IMR-90 (cell line): ENCODE measurements around the gene CROCC. TPM values are rescaled to one million over a fixed set of nuclear protein-coding genes. Genes with fewer than 3 reads are reported as not detected.
"Not testable (repeated sequence)": the region's sequence is repeated elsewhere in the genome, so short reads cannot be mapped to it uniquely, and the experiment has no call there.

ENCODE experiments used
- ATAC-seq: fragments of 200-7000 bp; cut with Tn5 transposase; 2 replicates; pipeline ENCODE4 v1.9.1; 2020; ENCODE audit warnings: low read depth, mild to moderate bottlenecking, moderate library complexity
- BruUV-seq: library from RNA; stranded (reverse); fragments of 400-500 nt; replicated peaks from 2 replicates; lab custom pipeline; 2021; lab: Mats Ljungman, UMichigan
- CTCF ChIA-PET: fragments of 300-600 bp; formaldehyde crosslinking; extraction: SDS; loops from one replicate; lab custom pipeline; 2021; ENCODE audit warnings: antibody characterized with exemption; lab: Yijun Ruan, JAX
- POLR2A ChIA-PET: fragments of 300-600 bp; sonication (Branson Sonifier 250); formaldehyde crosslinking; loops from one replicate; lab custom pipeline; 2022; ENCODE audit warnings: antibody characterized with exemption; ENCODE audit not compliant: unreplicated experiment; lab: Charles Lee
- DNase-seq: peaks from one replicate; pipeline ENCODE4 v3.0.0; 2013
- H2AFZ ChIP-seq: replicated peaks from 2 replicates; pipeline ENCODE3; 2013; ENCODE audit warnings: low read length, mild to moderate bottlenecking; ENCODE audit not compliant: poor library complexity
- H2AK5ac ChIP-seq: 2 replicates; pipeline ENCODE4 v1.6.1; 2013; ENCODE audit warnings: low read depth, low read length, inconsistent platforms
- H2AK9ac ChIP-seq: replicated peaks from 2 replicates; pipeline ENCODE3; 2013; ENCODE audit warnings: mild to moderate bottlenecking, low read depth, low read length, moderate library complexity; ENCODE audit not compliant: poor library complexity
- H2BK120ac ChIP-seq: 2 replicates; pipeline ENCODE4 v1.6.1; 2013; ENCODE audit warnings: low read depth, low read length, inconsistent platforms
- H2BK15ac ChIP-seq: 3 replicates; pipeline ENCODE4 v1.6.1; 2013; ENCODE audit warnings: low read depth, low read length, inconsistent platforms
- H2BK20ac ChIP-seq: 2 replicates; pipeline ENCODE4 v1.6.1; 2013; ENCODE audit warnings: low read depth, mild to moderate bottlenecking, inconsistent platforms, low read length, moderate library complexity
- H2BK5ac ChIP-seq: 2 replicates; pipeline ENCODE4 v1.6.1; 2013; ENCODE audit warnings: mild to moderate bottlenecking, low read depth, low read length, inconsistent platforms; ENCODE audit not compliant: poor library complexity, severe bottlenecking
- H3K14ac ChIP-seq: replicated peaks from 2 replicates; pipeline ENCODE4 v1.6.1; 2013; ENCODE audit warnings: low read depth, low read length, inconsistent platforms
- H3K18ac ChIP-seq: 2 replicates; pipeline ENCODE4 v1.6.1; 2013; ENCODE audit warnings: low read depth, low read length, control low read depth
- H3K23ac ChIP-seq: 2 replicates; pipeline ENCODE4 v1.6.1; 2013; ENCODE audit warnings: low read depth, low read length, inconsistent platforms
- H3K27ac ChIP-seq: 2 replicates; pipeline ENCODE4 v1.5.1; 2013; ENCODE audit warnings: mild to moderate bottlenecking, control low read depth, low read length; ENCODE audit not compliant: insufficient read depth
- H3K27me3 ChIP-seq: 2 replicates; pipeline ENCODE4 v1.6.1; 2013; ENCODE audit warnings: low read length; ENCODE audit not compliant: control insufficient read depth, insufficient read depth
- H3K36me3 ChIP-seq: 2 replicates; pipeline ENCODE4 v1.6.1; 2013; ENCODE audit warnings: low read length, mixed read lengths; ENCODE audit not compliant: control insufficient read depth, insufficient read depth
- H3K4ac ChIP-seq: 2 replicates; pipeline ENCODE4 v1.6.1; 2013; ENCODE audit warnings: low read depth, low read length, inconsistent platforms
- H3K4me1 ChIP-seq: 2 replicates; pipeline ENCODE4 v1.6.1; 2013; ENCODE audit warnings: low read length, mixed read lengths; ENCODE audit not compliant: control insufficient read depth, insufficient read depth
- H3K4me2 ChIP-seq: 2 replicates; pipeline ENCODE4 v1.6.1; 2013; ENCODE audit warnings: low read depth, mild to moderate bottlenecking, control low read depth, low read length, moderate library complexity
- H3K4me3 ChIP-seq: 2 replicates; pipeline ENCODE4 v1.5.1; 2013; ENCODE audit warnings: low read depth, mild to moderate bottlenecking, control low read depth, low read length, moderate library complexity; ENCODE audit not compliant: insufficient read depth
- H3K56ac ChIP-seq: 2 replicates; pipeline ENCODE4 v1.6.1; 2013; ENCODE audit warnings: low read length, inconsistent platforms; ENCODE audit not compliant: insufficient read depth; ENCODE audit errors: extremely low read depth
- H3K79me1 ChIP-seq, 2 experiments: 2 replicates each; pipeline ENCODE4 v1.6.1; 2013; ENCODE audit warnings: low read length in 2 of 2, inconsistent platforms in 1 of 2, low read depth in 1 of 2
- H3K9ac ChIP-seq: 2 replicates; pipeline ENCODE4 v1.6.1; 2013; ENCODE audit warnings: low read depth, low read length, control low read depth
- H3K9me1 ChIP-seq: 2 replicates; pipeline ENCODE4 v1.6.1; 2013; ENCODE audit warnings: low read length, inconsistent platforms; ENCODE audit not compliant: insufficient read depth
- H3K9me3 ChIP-seq: 2 replicates; pipeline ENCODE4 v1.6.1; 2013; ENCODE audit warnings: low read length; ENCODE audit not compliant: control insufficient read depth, insufficient read depth
- H4K20me1 ChIP-seq: 2 replicates; pipeline ENCODE4 v1.6.1; 2013; ENCODE audit warnings: low read length, inconsistent platforms; ENCODE audit not compliant: insufficient read depth
- H4K5ac ChIP-seq: 2 replicates; pipeline ENCODE4 v1.6.1; 2013; ENCODE audit warnings: mild to moderate bottlenecking, low read depth, low read length, control low read depth
- H4K8ac ChIP-seq, 2 experiments: 2 replicates each; pipeline ENCODE4 v1.6.1; 2013; ENCODE audit warnings: low read depth in 2 of 2, low read length in 2 of 2, control low read depth in 1 of 2, inconsistent platforms in 1 of 2
- H4K91ac ChIP-seq: 2 replicates; pipeline ENCODE4 v1.6.1; 2013; ENCODE audit warnings: low read depth, low read length, inconsistent platforms; ENCODE audit not compliant: insufficient read depth
- SMC3 ChIP-seq: fragments of 150-350 bp; IDR thresholded peaks from 2 replicates; pipeline ENCODE4 v1.6.1; 2016; ENCODE audit warnings: low read depth, mild to moderate bottlenecking, antibody characterized with exemption, low read length, moderate library complexity
- WGBS, 2 experiments: methylation state at CpG; one replicate each; pipeline versions ENCODE4 v1.1.5 to v1.1.7; 2013; ENCODE audit warnings: missing lambda C conversion rate in 2 of 2; ENCODE audit not compliant: insufficient read length in 1 of 2; ENCODE audit errors: extremely low coverage in 2 of 2; 5-methylcytosine and 5-hydroxymethylcytosine counted together
- dilution Hi-C: fragments of 300-500 bp; cut with HindIII; formaldehyde crosslinking; loops from one replicate; pipeline ENCODE4 v1.14.3; 2018; ENCODE audit warnings: low sequenced_read_pairs; ENCODE audit not compliant: unreplicated experiment
- in situ Hi-C: fragments of 300-500 bp; cut with MboI; formaldehyde crosslinking; loops from 3 replicates; pipeline ENCODE4 v1.14.3; 2019; ENCODE audit warnings: low sequenced_read_pairs, inconsistent platforms, mixed read lengths
- intact Hi-C: fragments of 100-400 bp; cut with micrococcal nuclease; formaldehyde crosslinking; loops from 2 replicates; pipeline ENCODE4 v1.10.0; 2022
- polyA plus RNA-seq, 3 experiments: library from polyadenylated mRNA; depleted of rRNA; stranded (reverse); fragments of >200 nt; gene quantifications; 2 replicates each; pipeline ENCODE4 v1.2.3, GENCODE V29; 2012; ENCODE audit warnings: low replicate concordance in 1 of 3
- total RNA-seq: library from RNA; depleted of rRNA; stranded (reverse); fragments of >200 nt; gene quantifications from 2 replicates; pipeline ENCODE4 v1.2.3, GENCODE V29; 2012
- TF ChIP-seq, protein P1 (sequence below): conservative IDR thresholded peaks from 2 replicates; pipeline ENCODE4 v1.5.1; 2012; ENCODE audit warnings: mild to moderate bottlenecking, low read depth, low read length, improper control_type of control experiment

Gene CROCC
- total and polyA plus RNA-seq, 2 of the 4 experiments (the other 2 are of a cell fraction), result 7.5 to 13.7 TPM

DNA sequence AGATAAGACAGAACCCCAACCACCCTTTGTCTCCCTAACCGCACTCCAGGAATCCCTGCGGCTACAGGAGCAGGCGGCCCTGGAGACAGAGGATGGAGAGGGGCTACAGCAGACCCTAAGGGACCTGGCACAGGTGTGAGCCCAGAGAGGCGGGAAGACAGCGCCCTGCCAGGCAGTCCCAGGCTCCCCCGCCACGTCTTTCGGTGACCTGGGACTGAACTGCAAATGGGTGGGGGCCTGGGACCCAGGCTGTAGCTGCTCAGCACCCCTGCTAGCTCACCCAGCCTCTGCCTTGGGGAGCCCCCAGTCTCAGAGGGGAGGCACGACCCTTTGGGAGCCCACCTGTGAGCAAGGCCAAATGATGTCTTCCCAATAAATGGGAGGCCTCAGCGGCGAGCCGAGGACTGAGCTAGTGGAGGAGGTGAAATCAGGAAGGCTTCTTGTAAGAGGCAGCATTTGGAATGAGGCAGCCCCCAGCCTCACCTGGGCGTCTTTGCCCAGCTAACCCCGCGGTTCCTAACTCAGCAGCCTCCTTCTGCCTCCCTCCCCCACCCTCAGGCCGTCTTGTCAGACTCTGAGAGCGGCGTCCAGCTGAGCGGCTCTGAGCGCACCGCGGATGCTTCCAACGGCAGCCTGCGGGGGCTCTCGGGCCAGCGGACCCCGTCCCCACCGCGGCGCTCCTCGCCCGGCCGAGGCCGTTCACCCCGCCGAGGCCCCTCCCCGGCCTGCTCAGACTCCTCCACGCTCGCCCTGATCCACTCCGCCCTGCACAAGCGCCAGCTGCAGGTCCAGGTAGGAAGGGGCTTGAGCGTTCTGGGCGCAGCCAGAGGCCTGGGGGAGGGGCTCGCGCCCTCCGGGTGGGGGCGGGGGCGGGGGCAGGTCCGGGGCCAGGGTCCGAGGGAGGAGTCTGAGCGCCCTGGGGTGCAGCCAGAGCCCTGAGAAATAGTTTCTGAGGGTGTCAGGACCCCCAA is 16.9 kb downstream of the CROCC start:
- Histone ChIP-seq H3K18ac (no peak overlapping the region), H2BK120ac (no peak overlapping the region), H3K27ac (no peak overlapping the region), H3K14ac (no peak overlapping the region), H2AK5ac (no peak overlapping the region), H2BK20ac (no peak overlapping the region), H2AFZ (peak overlapping the region; percentile 61), H4K91ac (no peak overlapping the region), H4K8ac (no peak overlapping the region), H4K20me1 (peaks cover 4% of the 10 kb centered on the region; the same call in 1 of the 2 replicates), H3K4me1 (no peaks in the 10 kb centered on the region), H3K9me3 (no peaks in the 10 kb centered on the region), H3K4ac (no peak overlapping the region), H2BK5ac (no peak overlapping the region), H3K9ac (no peak overlapping the region), H3K4me3 (no peak overlapping the region), H3K27me3 (no peaks in the 10 kb centered on the region), H3K36me3 (peaks cover 8% of the 10 kb centered on the region), H2AK9ac (peak overlapping the region; percentile 61), H3K56ac (no peak overlapping the region), H3K4me2 (no peak overlapping the region), H3K9me1 (peaks cover 4% of the 10 kb centered on the region), H2BK15ac (no peak overlapping the region), H4K5ac (no peak overlapping the region), H3K79me1 (no peaks in the 10 kb centered on the region), H3K23ac (no peak overlapping the region)
- CTCF ChIA-PET, result interaction anchor here (1.0 kb wide), 1 partner anchor 318 kb away, joined by 3 read pairs; no protein-coding TSS in a partner anchor
- DNase-seq, result no peak
- BruUV-seq, result no TSS peak
- 53% methylated on average over 40 of the region's 51 CpGs; no CpG with 5 or more reads in 1 of the 2 experiments for WGBS, 2 experiments
- ATAC-seq, result peak; percentile 32; the same call in 1 of the 2 replicates
- no peak for TF ChIP-seq SMC3
- TF ChIP-seq, protein P1, sequence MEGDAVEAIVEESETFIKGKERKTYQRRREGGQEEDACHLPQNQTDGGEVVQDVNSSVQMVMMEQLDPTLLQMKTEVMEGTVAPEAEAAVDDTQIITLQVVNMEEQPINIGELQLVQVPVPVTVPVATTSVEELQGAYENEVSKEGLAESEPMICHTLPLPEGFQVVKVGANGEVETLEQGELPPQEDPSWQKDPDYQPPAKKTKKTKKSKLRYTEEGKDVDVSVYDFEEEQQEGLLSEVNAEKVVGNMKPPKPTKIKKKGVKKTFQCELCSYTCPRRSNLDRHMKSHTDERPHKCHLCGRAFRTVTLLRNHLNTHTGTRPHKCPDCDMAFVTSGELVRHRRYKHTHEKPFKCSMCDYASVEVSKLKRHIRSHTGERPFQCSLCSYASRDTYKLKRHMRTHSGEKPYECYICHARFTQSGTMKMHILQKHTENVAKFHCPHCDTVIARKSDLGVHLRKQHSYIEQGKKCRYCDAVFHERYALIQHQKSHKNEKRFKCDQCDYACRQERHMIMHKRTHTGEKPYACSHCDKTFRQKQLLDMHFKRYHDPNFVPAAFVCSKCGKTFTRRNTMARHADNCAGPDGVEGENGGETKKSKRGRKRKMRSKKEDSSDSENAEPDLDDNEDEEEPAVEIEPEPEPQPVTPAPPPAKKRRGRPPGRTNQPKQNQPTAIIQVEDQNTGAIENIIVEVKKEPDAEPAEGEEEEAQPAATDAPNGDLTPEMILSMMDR, result no peak
- intact Hi-C loops, result no loop called here
- dilution Hi-C loops, result no loop called here
- in situ Hi-C loops, result no loop called here
- POLR2A ChIA-PET, result no interaction called here

DNA sequence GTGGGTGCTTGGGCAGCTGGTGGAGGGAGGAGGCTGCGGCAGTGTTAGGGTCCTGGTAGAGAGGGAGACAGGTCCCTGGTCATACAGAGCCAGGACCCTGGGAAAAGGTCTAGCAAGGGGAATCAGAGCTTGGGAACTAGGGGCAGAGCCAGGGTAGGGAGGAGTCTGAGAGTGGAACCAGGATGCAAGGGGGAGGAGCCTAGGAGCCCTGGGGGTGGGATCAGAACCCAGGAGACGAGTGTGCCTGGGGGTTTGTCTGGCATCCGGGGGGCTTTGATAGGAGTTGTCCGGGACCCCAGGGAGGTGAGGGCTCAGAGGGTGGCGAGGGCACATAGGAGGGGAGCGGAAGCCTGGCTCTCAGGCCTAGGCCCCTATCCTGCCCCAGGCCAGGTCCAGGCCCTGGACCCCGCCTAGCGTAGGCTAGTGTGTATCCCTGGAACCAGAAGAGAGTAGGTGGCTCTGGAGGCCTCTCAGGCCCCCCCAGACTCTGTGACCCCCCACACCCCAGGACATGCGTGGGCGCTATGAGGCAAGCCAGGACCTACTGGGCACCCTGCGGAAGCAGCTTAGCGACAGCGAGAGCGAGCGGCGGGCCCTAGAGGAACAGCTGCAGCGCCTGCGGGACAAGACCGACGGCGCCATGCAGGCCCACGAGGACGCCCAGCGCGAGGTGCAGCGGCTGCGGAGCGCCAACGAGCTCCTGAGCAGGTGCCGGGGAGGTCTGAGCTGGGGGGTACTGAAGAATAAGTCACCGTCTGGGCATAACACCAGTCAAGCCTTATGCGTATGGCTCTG is 17.9 kb downstream of the CROCC start:
- H2AK9ac ChIP-seq, intact Hi-C loops, H3K9me3 ChIP-seq, H3K56ac ChIP-seq, H3K18ac ChIP-seq, H2AFZ ChIP-seq, H2BK120ac ChIP-seq, H3K23ac ChIP-seq, H2BK15ac ChIP-seq, H3K14ac ChIP-seq, BruUV-seq, DNase-seq, H4K20me1 ChIP-seq, in situ Hi-C loops, H2AK5ac ChIP-seq, H4K5ac ChIP-seq, H2BK5ac ChIP-seq, dilution Hi-C loops, H3K4me2 ChIP-seq, CTCF ChIA-PET, H3K79me1 ChIP-seq, H3K9ac ChIP-seq, H2BK20ac ChIP-seq, H3K4me3 ChIP-seq, H3K4me1 ChIP-seq, H3K36me3 ChIP-seq, H3K27me3 ChIP-seq, H3K27ac ChIP-seq, POLR2A ChIA-PET, H4K8ac ChIP-seq, H3K4ac ChIP-seq, H3K9me1 ChIP-seq, H4K91ac ChIP-seq: not testable (repeated sequence)
- ATAC-seq, result peak; percentile 46; the same call in 1 of the 2 replicates
- 93% methylated on average over 27 of the region's 32 CpGs; no CpG with 5 or more reads in 1 of the 2 experiments for WGBS, 2 experiments
